ENCODE results near the gene MTA3.
"Not testable (repeated sequence)": the region's sequence is repeated elsewhere in the genome, so short reads cannot be mapped to it uniquely, and the experiment has no call there.

Gene MTA3

DNA sequence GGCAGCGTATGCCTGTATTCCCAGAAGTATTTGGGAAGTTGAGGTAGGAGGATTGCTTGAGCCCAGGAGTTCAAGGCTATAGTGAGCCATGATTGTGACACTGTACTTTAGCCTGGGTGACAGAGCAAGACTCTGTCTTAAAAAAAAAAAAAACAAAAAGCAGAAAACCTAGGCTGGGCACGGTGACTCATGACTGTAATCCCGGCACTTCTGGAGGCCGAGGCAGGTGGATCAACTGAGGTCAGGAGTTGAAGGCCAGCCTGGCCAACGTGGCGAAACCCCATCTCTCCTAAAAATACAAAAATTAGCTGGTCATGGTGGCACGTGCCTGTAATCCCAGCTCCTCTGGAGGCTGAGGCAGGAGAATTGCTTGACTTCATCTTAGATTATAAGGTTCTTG, 46.4 kb downstream of the MTA3 start:
- no peak for DNase-seq

- DNase-seq = no peak
Observed at GRCh38 chr2:42618116-42618515, 49.7 kb downstream of the MTA3 start.

DNA sequence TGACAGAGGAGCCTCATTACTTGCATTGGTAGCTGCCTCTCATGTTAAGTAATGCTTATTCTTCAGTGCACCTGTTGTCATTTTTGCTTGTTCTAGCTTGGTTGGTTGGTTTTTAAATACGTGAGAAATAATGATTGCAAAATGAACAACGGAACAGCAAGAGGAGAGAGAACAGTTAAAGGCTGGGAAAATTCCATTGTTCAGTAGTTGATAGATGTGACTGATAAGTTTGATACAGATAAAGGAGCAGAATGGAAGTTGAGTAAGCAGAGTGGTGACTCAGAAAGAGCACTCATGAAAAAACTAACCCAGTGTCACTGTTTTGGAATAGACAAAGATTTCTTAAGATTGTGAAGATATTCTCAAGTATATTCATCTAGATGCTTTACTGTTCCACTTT, 50.5 kb downstream of the MTA3 start:
- DNase-seq = no peak

GRCh38 chr2:42621626-42622025, 53.2 kb downstream of the MTA3 start:
- DNase-seq = not testable (repeated sequence)

GRCh38 chr2:42622943-42623676, 54.7 kb downstream of the MTA3 start:
- no peak for DNase-seq

DNA sequence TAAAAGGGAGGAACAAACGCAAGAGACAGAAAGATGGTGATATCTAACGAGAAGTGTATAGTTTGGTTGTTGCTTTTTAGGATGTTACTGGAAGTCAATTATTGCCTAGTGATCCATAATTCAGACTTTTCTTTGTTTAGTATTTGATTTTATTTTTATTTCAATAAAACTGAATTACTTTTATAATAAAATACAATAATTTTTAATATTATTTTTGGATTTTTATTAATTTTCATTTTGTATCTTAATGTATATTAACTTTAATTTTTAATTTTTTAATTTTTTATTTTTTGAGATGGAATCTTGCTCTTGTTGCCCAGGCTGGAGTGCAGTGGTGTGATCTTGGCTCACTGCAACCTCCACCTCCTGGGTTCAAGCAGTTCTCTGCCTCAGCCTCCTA, 55.6 kb downstream of the MTA3 start:
- no peak for DNase-seq

DNA sequence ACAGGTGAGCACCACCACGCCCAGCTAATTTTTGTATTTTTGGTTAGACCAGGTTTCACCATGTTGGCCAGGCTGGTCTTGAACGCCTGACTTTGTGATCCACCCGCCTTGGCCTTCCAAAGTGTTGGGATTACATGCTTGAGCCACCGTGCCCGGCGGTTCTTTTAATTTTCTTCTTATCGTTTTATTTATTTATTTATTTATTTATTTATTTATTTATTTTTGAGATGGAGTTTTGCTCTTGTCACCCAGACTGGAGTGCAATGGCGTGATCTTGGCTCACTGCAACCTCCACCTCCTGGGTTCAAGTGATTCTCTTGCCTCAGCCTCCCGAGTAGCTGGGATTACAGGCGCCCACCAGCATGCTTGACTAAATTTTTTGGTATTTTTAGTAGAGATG, 59.6 kb downstream of the MTA3 start:
- DNase-seq = not testable (repeated sequence)

- DNase-seq = no peak
Observed at GRCh38 chr2:42636934-42637333, 68.5 kb downstream of the MTA3 start.

- DNase-seq = peak; percentile 33
Observed at GRCh38 chr2:42638080-42638784, 69.8 kb downstream of the MTA3 start.

- DNase-seq = peak; percentile 49
Observed at GRCh38 chr2:42639340-42640077, 71.1 kb downstream of the MTA3 start.

GRCh38 chr2:42640261-42640660, 71.8 kb downstream of the MTA3 start:
- DNase-seq = no peak

DNA sequence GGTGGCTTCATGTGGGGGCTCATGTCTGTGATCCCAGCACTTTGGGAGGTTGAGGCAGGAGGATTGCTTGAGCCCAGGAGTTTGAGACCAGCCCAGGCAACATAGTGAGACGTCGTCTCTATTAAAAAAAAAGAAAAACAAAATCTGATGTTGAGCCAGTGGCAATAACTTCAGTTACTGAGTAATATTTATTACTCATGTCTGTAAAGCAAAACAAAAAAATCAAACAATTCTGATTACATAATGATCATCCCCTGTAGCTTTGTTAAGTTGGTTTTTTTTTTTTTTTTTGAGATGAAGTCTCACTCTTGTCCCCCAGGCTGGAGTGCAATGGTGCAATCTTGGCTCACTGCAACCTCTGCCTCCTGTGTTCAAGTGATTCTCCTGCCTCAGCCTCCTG, 73.9 kb downstream of the MTA3 start:
- DNase-seq = not testable (repeated sequence)

DNA sequence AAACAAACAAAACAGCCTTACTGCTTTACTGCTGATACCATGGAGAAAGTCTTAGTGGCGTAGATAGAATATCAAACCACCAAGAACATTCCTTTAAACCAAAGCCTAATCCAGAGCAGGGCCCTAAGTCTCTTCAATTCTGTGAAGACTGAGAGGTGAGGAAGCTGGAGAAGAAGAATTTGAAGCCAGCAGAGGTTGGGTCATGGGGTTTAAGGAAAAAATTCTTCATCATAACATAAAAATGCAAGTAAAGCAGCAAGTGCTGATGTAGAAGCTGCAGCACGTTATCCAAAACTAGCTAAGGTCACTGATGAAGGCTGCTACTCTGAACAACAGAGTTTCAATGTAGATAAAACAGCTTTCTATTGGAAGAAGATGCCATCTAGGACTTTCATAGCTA, 77.1 kb downstream of the MTA3 start:
- no peak for DNase-seq

DNA sequence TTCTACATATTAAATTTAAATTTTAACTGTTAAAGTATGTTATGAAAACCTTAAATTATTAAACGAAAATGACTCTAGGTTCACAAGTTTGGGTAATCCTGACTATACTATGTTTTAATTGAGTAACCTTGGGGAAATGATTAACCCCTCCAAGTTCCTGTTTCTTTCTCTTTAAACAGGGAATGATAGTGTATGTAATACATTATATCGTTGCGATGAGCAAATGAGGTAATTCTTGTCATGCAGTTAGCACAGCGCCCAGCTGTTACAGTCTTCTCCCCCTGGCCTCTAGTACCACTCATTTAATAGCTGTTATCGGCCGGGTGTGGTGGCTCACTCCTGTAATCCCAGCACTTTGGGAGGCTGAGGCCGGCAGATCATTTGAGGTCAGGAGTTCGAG, 80.4 kb downstream of the MTA3 start:
- DNase-seq = no peak

GRCh38 chr2:42651057-42651456, 82.6 kb downstream of the MTA3 start:
- DNase-seq = no peak

- no peak for DNase-seq
Observed at GRCh38 chr2:42652086-42652485, 83.7 kb downstream of the MTA3 start.

- DNase-seq = no peak
Observed at GRCh38 chr2:42653039-42653438, 84.6 kb downstream of the MTA3 start.

DNA sequence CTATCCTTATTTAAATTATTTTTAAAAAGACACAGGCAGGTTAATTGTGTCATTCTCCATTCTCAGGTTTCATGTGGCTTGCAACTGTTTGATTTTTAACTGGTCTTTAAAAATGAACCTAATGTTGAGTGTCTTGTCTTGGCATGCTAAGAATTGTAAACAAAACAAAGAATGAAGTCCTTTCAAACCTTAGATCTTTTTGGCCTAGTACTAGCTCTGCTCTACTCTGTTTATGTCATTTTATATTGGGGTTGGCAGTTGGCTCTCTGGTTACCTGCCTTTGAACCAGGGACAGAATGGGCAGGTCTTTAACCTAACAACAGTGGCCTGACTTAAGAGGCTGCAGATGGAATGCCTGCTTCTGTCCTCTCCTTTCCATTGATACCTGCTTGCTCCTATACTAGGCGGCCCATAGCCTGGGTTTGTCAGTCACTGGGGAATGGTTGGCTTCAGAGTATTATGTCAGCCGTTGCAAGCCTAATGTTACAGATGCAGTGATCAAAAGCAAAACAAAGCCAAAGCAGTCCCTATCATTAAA, 85.5 kb downstream of the MTA3 start:
- no peak for DNase-seq

- no peak for DNase-seq
Observed at GRCh38 chr2:42658306-42658705, 89.9 kb downstream of the MTA3 start.

GRCh38 chr2:42659609-42660008, 91.2 kb downstream of the MTA3 start:
- DNase-seq = peak; percentile 18

- peak; percentile 65 for DNase-seq
Observed at GRCh38 chr2:42663106-42663780, 94.8 kb downstream of the MTA3 start.

GRCh38 chr2:42663828-42664227, 95.4 kb downstream of the MTA3 start:
- no peak for DNase-seq

DNA sequence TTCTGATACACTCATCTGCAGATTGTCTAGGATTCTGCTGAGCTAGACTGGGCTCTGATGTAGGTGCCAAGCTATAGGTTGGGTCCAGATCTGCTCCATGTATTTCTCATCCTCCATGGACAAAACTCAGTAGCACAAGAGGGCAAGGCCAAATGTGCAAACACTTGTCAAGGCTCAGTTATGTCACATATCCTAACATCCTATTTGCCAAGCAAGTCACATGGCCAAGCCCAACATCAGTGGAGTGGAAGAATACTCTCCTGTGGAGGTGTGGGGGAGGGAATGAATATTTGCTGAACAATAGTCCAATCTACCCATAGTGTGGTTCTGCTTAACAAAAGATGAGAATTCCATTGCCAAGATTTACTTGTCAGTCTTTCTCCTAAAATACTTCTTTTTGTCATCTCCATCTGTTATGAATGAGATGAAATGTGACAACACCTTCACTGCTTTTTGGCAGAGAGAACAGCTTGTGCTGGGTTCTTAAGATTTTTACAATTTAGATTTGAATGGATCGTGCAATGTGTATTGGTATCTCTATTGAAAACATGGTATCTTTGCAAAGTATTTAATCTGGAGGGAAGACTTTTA, 105.7 kb downstream of the MTA3 start:
- DNase-seq = no peak
